ENCODE results near the gene MICALL1.
"Not testable (repeated sequence)": the region's sequence is repeated elsewhere in the genome, so short reads cannot be mapped to it uniquely, and the experiment has no call there.

MICALL1 gene

DNA sequence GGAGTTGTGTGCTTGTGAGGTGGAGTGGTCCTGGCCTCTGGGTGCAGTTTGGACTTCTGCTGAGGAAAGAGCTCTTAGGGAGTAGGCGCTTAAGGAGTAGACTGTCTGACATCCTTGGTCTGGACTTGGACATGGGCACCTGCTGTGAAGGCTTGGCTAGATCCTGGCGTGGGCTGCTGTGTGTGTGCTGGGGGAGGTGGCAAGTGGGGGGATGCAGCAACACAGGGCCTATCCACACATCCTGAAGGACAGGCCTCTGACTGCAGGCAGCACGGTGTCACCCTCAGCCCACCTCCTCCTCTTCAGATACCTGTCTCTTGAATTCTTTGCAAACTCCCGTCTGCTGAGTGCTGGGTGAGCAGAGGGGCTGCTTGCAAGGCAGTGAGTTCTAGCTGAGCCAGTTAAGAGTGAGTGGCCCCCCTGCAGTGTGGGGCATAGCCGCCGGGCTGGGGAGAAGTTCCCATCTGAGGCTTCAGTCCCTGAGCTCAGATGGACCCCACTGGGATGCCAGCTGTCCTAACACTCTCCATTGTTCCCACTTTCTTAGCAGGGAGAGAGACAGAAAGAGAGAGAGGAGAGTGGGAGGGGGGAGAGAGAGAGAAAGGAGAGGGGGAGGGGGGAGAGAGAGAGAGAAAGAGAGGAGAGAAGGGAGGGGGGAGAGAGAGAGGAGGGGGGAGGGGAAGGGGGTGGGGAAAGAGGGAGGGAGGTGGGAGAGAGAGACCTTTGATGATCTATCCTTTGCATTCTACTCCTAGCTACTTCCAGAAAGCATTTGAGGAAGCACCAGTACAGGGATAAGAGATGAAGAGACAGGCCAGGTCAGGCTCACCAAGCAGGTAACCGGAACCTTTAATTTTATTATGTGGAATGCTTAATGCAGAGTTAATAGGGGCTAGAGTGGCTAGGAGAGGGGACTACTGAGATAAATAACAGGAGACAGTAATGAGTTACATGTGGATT is 65.7 kb downstream of the MICALL1 start:
- peaks cover 27% of the 10 kb centered on the region for H3K36me3 ChIP-seq (ENCODE audit: control insufficient read depth, insufficient read depth, low read length)
- no peaks in the 10 kb centered on the region for H3K4me1 ChIP-seq (ENCODE audit: control insufficient read depth, insufficient read depth, low read length, poor library complexity, severe bottlenecking)
- no peaks in the 10 kb centered on the region for H3K27me3 ChIP-seq (replicated peaks; ENCODE audit: control insufficient read depth, insufficient read depth, low read length, poor library complexity, severe bottlenecking)
- no peak overlapping the region for H3K27ac ChIP-seq (ENCODE audit: insufficient read depth, low read length, poor library complexity, severe bottlenecking)
- H3K4me3 ChIP-seq (ENCODE audit: insufficient read depth, low read depth, low read length, poor library complexity, severe bottlenecking): no peak overlapping the region
- DNase-seq: no peak
- no peaks in the 10 kb centered on the region for H3K9me3 ChIP-seq (ENCODE audit: control insufficient read depth, low read length)

DNA sequence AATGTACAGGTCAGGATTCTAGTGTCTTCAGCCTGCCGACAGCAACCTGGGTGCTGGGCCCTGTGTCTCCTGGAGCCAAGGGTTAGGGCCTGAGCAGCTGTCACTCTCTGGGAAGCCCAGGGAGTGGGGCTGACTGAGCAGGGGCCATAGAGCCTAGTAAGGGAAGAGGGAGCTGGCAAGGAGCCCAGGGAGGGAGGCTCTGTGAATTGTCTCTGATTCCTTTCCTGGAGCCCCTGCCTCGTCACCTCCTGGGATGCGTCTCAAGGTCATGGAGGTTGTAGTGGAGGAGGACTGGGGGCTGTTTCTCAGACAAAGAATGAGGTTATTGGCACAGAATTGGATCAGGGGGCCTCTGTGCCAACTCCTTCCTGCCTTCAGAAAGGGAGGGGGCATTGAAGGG is 66.4 kb downstream of the MICALL1 start:
- H3K36me3 ChIP-seq (ENCODE audit: control insufficient read depth, insufficient read depth, low read length): peaks cover 19% of the 10 kb centered on the region
- H3K27me3 ChIP-seq (replicated peaks; ENCODE audit: control insufficient read depth, insufficient read depth, low read length, poor library complexity, severe bottlenecking): no peaks in the 10 kb centered on the region
- no peaks in the 10 kb centered on the region for H3K4me1 ChIP-seq (ENCODE audit: control insufficient read depth, insufficient read depth, low read length, poor library complexity, severe bottlenecking)

GRCh38 chr22:37973271-37974170 is 67.4 kb downstream of the MICALL1 start:
- Histone ChIP-seq H3K36me3 (ENCODE audit: control insufficient read depth, insufficient read depth, low read length) (peaks cover 9% of the 10 kb centered on the region), H3K9me3 (ENCODE audit: control insufficient read depth, low read length) (no peaks in the 10 kb centered on the region), H3K27me3 (replicated peaks; ENCODE audit: control insufficient read depth, insufficient read depth, low read length, poor library complexity, severe bottlenecking) (no peaks in the 10 kb centered on the region), H3K27ac (ENCODE audit: insufficient read depth, low read length, poor library complexity, severe bottlenecking) (no peak overlapping the region), H3K4me1 (ENCODE audit: control insufficient read depth, insufficient read depth, low read length, poor library complexity, severe bottlenecking) (no peaks in the 10 kb centered on the region), H3K4me3 (ENCODE audit: insufficient read depth, low read depth, low read length, poor library complexity, severe bottlenecking) (no peak overlapping the region)
- no peak for DNase-seq

More for the DNA sequence above, 66.4 kb downstream of the MICALL1 start:
- no peak for DNase-seq
- no peaks in the 10 kb centered on the region for H3K9me3 ChIP-seq (ENCODE audit: control insufficient read depth, low read length)
- H3K4me3 ChIP-seq (ENCODE audit: insufficient read depth, low read depth, low read length, poor library complexity, severe bottlenecking): no peak overlapping the region
- no peak overlapping the region for H3K27ac ChIP-seq (ENCODE audit: insufficient read depth, low read length, poor library complexity, severe bottlenecking)

GRCh38 chr22:37975153-37975552 is 69.1 kb downstream of the MICALL1 start:
- no peak for DNase-seq
- H3K27me3 ChIP-seq (replicated peaks; ENCODE audit: control insufficient read depth, insufficient read depth, low read length, poor library complexity, severe bottlenecking): no peaks in the 10 kb centered on the region
- no peaks in the 10 kb centered on the region for H3K36me3 ChIP-seq (ENCODE audit: control insufficient read depth, insufficient read depth, low read length)

GRCh38 chr22:37976022-37976421 is 69.9 kb downstream of the MICALL1 start:
- H3K4me3 ChIP-seq (ENCODE audit: insufficient read depth, low read depth, low read length, poor library complexity, severe bottlenecking); H3K27ac ChIP-seq (ENCODE audit: insufficient read depth, low read length, poor library complexity, severe bottlenecking): not testable (repeated sequence)

More at GRCh38 chr22:37975153-37975552, 69.1 kb downstream of the MICALL1 start:
- H3K4me3 ChIP-seq (ENCODE audit: insufficient read depth, low read depth, low read length, poor library complexity, severe bottlenecking): no peak overlapping the region
- H3K9me3 ChIP-seq (ENCODE audit: control insufficient read depth, low read length): no peaks in the 10 kb centered on the region
- H3K4me1 ChIP-seq (ENCODE audit: control insufficient read depth, insufficient read depth, low read length, poor library complexity, severe bottlenecking): no peaks in the 10 kb centered on the region
- no peak overlapping the region for H3K27ac ChIP-seq (ENCODE audit: insufficient read depth, low read length, poor library complexity, severe bottlenecking)

DNA sequence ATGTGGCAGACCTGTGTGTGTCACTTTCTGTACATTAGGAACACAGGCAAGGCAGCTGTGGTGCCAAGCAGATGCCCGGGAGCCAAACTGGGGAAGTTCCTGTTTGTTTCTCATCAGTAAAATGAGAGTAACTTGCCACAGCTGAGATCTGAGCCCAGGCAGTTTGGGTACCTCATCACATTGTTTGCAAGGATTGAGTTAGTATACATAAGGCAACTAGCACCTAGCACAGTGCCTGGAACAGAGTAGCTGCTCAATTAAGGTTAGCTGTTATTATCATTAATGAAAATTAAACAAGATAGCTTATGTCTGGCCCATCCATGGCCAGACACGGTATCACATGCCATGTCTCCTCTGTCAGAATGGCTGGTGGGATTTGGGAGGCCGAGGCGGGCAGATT is 70.5 kb downstream of the MICALL1 start:
- H3K4me3 ChIP-seq (ENCODE audit: insufficient read depth, low read depth, low read length, poor library complexity, severe bottlenecking): no peak overlapping the region
- H3K27ac ChIP-seq (ENCODE audit: insufficient read depth, low read length, poor library complexity, severe bottlenecking): no peak overlapping the region
- H3K27me3 ChIP-seq (replicated peaks; ENCODE audit: control insufficient read depth, insufficient read depth, low read length, poor library complexity, severe bottlenecking): no peaks in the 10 kb centered on the region
- H3K36me3 ChIP-seq (ENCODE audit: control insufficient read depth, insufficient read depth, low read length): no peaks in the 10 kb centered on the region
- no peaks in the 10 kb centered on the region for H3K4me1 ChIP-seq (ENCODE audit: control insufficient read depth, insufficient read depth, low read length, poor library complexity, severe bottlenecking)
- H3K9me3 ChIP-seq (ENCODE audit: control insufficient read depth, low read length): no peaks in the 10 kb centered on the region
- DNase-seq: no peak

More at GRCh38 chr22:37976022-37976421, 69.9 kb downstream of the MICALL1 start:
- H3K27me3 ChIP-seq (replicated peaks; ENCODE audit: control insufficient read depth, insufficient read depth, low read length, poor library complexity, severe bottlenecking); H3K4me1 ChIP-seq (ENCODE audit: control insufficient read depth, insufficient read depth, low read length, poor library complexity, severe bottlenecking); H3K9me3 ChIP-seq (ENCODE audit: control insufficient read depth, low read length); DNase-seq; H3K36me3 ChIP-seq (ENCODE audit: control insufficient read depth, insufficient read depth, low read length): not testable (repeated sequence)

DNA sequence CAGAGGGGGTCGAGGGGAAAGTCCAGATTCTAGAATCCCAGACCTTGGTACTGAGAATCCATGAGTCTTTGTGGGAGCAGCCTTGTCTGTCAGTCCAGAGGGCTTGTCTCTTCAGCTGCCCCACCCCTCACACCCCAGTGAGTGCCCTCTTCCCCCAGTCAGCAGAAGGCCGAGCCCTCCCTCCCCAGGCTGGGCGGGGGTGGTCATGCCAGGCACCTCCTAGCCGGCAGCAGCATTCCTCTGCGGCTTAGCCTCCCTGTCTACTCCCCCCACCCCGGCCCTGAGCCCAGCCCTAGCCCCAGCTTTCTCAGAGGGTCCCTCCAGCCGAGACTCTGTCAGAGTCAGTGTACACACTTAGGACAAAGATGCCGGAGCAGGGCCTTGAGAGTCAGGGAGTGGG is 73.7 kb downstream of the MICALL1 start:
- Histone ChIP-seq H3K4me1 (ENCODE audit: control insufficient read depth, insufficient read depth, low read length, poor library complexity, severe bottlenecking) (no peaks in the 10 kb centered on the region), H3K27ac (ENCODE audit: insufficient read depth, low read length, poor library complexity, severe bottlenecking) (no peak overlapping the region), H3K4me3 (ENCODE audit: insufficient read depth, low read depth, low read length, poor library complexity, severe bottlenecking) (no peak overlapping the region), H3K9me3 (ENCODE audit: control insufficient read depth, low read length) (no peaks in the 10 kb centered on the region), H3K36me3 (ENCODE audit: control insufficient read depth, insufficient read depth, low read length) (no peaks in the 10 kb centered on the region), H3K27me3 (replicated peaks; ENCODE audit: control insufficient read depth, insufficient read depth, low read length, poor library complexity, severe bottlenecking) (no peaks in the 10 kb centered on the region)
- no peak for DNase-seq

DNA sequence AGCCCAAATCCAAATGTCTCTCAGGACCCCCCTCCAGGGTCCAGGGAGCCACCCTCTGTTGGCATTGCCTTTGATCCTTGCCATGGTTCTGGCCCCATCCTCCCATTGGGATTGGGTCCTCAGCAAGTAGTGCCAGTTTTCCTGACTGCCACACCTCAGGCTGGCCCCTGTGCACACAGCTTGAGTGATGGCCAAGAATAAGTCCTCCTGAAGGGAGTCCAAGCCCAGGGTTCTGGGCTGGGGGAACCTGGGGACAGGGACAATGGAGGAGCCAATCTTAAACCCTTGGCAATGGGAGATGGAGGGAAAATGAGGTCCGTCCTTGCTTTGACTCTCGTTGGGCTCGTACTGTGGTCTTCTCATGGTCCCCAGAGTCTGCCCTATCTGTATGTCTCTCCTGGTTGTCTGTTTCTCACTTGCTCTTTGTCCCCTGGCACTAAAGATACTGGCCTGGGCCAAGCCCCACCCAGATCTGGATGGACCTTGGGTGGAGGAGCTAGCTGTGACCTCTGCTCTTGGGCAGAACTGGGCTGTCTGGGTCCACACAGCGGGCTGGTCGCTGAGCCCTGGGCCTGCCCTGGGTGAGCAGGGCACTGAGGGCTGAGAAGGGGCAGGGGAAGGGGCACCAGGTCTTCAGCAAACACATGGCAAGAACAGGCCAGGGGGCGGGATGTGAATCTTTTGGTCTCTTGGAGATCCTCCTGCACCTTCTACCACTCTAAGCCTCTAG is 75.3 kb downstream of the MICALL1 start:
- Histone ChIP-seq H3K27me3 (replicated peaks; ENCODE audit: control insufficient read depth, insufficient read depth, low read length, poor library complexity, severe bottlenecking) (no peaks in the 10 kb centered on the region), H3K27ac (ENCODE audit: insufficient read depth, low read length, poor library complexity, severe bottlenecking) (no peak overlapping the region), H3K4me1 (ENCODE audit: control insufficient read depth, insufficient read depth, low read length, poor library complexity, severe bottlenecking) (no peaks in the 10 kb centered on the region), H3K36me3 (ENCODE audit: control insufficient read depth, insufficient read depth, low read length) (no peaks in the 10 kb centered on the region), H3K4me3 (ENCODE audit: insufficient read depth, low read depth, low read length, poor library complexity, severe bottlenecking) (no peak overlapping the region), H3K9me3 (ENCODE audit: control insufficient read depth, low read length) (no peaks in the 10 kb centered on the region)
- DNase-seq: no peak

DNA sequence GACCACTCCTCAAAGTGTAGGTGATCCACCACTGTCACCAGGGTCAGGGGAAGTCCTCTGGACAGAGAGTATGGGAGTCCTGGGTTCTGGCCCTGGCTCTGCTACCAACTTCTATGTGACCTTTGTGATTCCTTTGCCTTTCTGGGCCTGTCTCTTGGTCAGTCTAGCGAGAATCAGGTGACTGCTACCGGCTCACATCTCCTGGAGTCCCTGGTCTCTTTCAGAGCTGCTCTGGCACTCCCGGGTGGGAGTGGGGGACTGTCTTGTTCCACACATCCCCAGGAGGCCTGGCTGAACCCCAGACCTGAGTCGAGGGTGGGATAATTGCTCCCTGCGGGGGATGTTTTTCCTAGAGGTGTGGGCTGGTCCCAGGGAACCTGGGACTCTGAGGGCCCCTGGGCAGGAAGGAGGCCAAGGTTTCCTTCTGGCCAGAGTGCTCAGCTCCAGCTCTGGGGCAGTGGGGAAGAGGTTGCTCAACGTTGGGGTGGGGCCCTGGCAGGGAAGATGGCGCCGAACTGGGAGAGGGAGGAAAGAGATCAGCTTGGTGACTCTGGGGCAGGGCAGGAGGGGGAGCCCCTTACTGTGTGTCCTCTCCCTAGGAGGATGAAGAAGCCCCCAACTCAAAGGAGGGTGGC is 76.2 kb downstream of the MICALL1 start:
- Histone ChIP-seq H3K27ac (ENCODE audit: insufficient read depth, low read length, poor library complexity, severe bottlenecking) (no peak overlapping the region), H3K4me1 (ENCODE audit: control insufficient read depth, insufficient read depth, low read length, poor library complexity, severe bottlenecking) (no peaks in the 10 kb centered on the region), H3K4me3 (ENCODE audit: insufficient read depth, low read depth, low read length, poor library complexity, severe bottlenecking) (no peak overlapping the region), H3K27me3 (replicated peaks; ENCODE audit: control insufficient read depth, insufficient read depth, low read length, poor library complexity, severe bottlenecking) (no peaks in the 10 kb centered on the region), H3K9me3 (ENCODE audit: control insufficient read depth, low read length) (no peaks in the 10 kb centered on the region), H3K36me3 (ENCODE audit: control insufficient read depth, insufficient read depth, low read length) (peaks cover 3% of the 10 kb centered on the region)
- no peak for DNase-seq

All from effector memory CD4-positive, alpha-beta T cell (primary cell).